ENCODE measurements around the gene TNFSF13.
A peak's percentile ranks its signal among the peaks of the same experiment; 100 is the strongest.

TNFSF13 gene

GRCh38 chr17:7575481-7575883, 16.9 kb downstream of the TNFSF13 start:
- WGBS, 2 experiments = 93 to 95% methylated on average over 1 of the region's 1 CpG
- Histone ChIP-seq H3K27ac (ENCODE audit: insufficient read depth, low read depth, low read length, poor library complexity, severe bottlenecking) (no peak overlapping the region), H3K4me3 (ENCODE audit: insufficient read depth, low read depth, low read length) (peak overlapping the region; percentile 21), H3K27me3 (ENCODE audit: control insufficient read depth, insufficient read depth, low read length, poor library complexity, severe bottlenecking) (no peaks in the 10 kb centered on the region), H3K4me1 (ENCODE audit: control insufficient read depth, insufficient read depth, low read length) (peaks cover 16% of the 10 kb centered on the region), H3K36me3 (ENCODE audit: control insufficient read depth, insufficient read depth, low read length) (peaks cover 53% of the 10 kb centered on the region), H3K9me3 (ENCODE audit: control insufficient read depth, low read length) (no peaks in the 10 kb centered on the region)

GRCh38 chr17:7575959-7576358, 17.4 kb downstream of the TNFSF13 start:
- H3K27me3 ChIP-seq (ENCODE audit: control insufficient read depth, insufficient read depth, low read length, poor library complexity, severe bottlenecking) = no peaks in the 10 kb centered on the region
- H3K4me3 ChIP-seq (ENCODE audit: insufficient read depth, low read depth, low read length) = no peak overlapping the region
- H3K27ac ChIP-seq (ENCODE audit: insufficient read depth, low read depth, low read length, poor library complexity, severe bottlenecking) = peak overlapping the region; percentile 33
- WGBS, 2 experiments = 92 to 95% methylated on average over 7 of the region's 7 CpGs
- peaks cover 48% of the 10 kb centered on the region for H3K36me3 ChIP-seq (ENCODE audit: control insufficient read depth, insufficient read depth, low read length)
- H3K9me3 ChIP-seq (ENCODE audit: control insufficient read depth, low read length) = no peaks in the 10 kb centered on the region
- H3K4me1 ChIP-seq (ENCODE audit: control insufficient read depth, insufficient read depth, low read length) = peaks cover 16% of the 10 kb centered on the region

GRCh38 chr17:7576432-7576937, 17.9 kb downstream of the TNFSF13 start:
- 96% methylated on average over 14 of the region's 14 CpGs for WGBS, 2 experiments
- H3K9me3 ChIP-seq (ENCODE audit: control insufficient read depth, low read length) = no peaks in the 10 kb centered on the region
- no peaks in the 10 kb centered on the region for H3K27me3 ChIP-seq (ENCODE audit: control insufficient read depth, insufficient read depth, low read length, poor library complexity, severe bottlenecking)
- H3K4me3 ChIP-seq (ENCODE audit: insufficient read depth, low read depth, low read length) = no peak overlapping the region
- no peak overlapping the region for H3K27ac ChIP-seq (ENCODE audit: insufficient read depth, low read depth, low read length, poor library complexity, severe bottlenecking)
- peaks cover 44% of the 10 kb centered on the region for H3K36me3 ChIP-seq (ENCODE audit: control insufficient read depth, insufficient read depth, low read length)
- peaks cover 13% of the 10 kb centered on the region for H3K4me1 ChIP-seq (ENCODE audit: control insufficient read depth, insufficient read depth, low read length)

GRCh38 chr17:7577327-7578199, 19.0 kb downstream of the TNFSF13 start:
- Histone ChIP-seq H3K9me3 (ENCODE audit: control insufficient read depth, low read length) (no peaks in the 10 kb centered on the region), H3K4me1 (ENCODE audit: control insufficient read depth, insufficient read depth, low read length) (peaks cover 8% of the 10 kb centered on the region), H3K27me3 (ENCODE audit: control insufficient read depth, insufficient read depth, low read length, poor library complexity, severe bottlenecking) (no peaks in the 10 kb centered on the region), H3K4me3 (ENCODE audit: insufficient read depth, low read depth, low read length) (no peak overlapping the region), H3K36me3 (ENCODE audit: control insufficient read depth, insufficient read depth, low read length) (peaks cover 44% of the 10 kb centered on the region), H3K27ac (ENCODE audit: insufficient read depth, low read depth, low read length, poor library complexity, severe bottlenecking) (no peak overlapping the region)
- WGBS, 2 experiments = 95 to 96% methylated on average over 17 of the region's 17 CpGs

GRCh38 chr17:7579001-7579833, 20.7 kb downstream of the TNFSF13 start, which contains the start of gene CD68:
TSS of gene CD68 (plus strand) at chr17:7579638. CDS start at chr17:7579678, 40 bp downstream.
- Histone ChIP-seq H3K27me3 (ENCODE audit: control insufficient read depth, insufficient read depth, low read length, poor library complexity, severe bottlenecking) (no peaks in the 10 kb centered on the region), H3K4me1 (ENCODE audit: control insufficient read depth, insufficient read depth, low read length) (peaks cover 8% of the 10 kb centered on the region), H3K9me3 (ENCODE audit: control insufficient read depth, low read length) (no peaks in the 10 kb centered on the region), H3K36me3 (ENCODE audit: control insufficient read depth, insufficient read depth, low read length) (peaks cover 39% of the 10 kb centered on the region), H3K4me3 (ENCODE audit: insufficient read depth, low read depth, low read length) (no peak within 1 kb of the TSS), H3K27ac (ENCODE audit: insufficient read depth, low read depth, low read length, poor library complexity, severe bottlenecking) (peak within 1 kb of the TSS; percentile 67)
- WGBS, 2 experiments = 58% methylated on average over 7 of the region's 7 CpGs

GRCh38 chr17:7579834-7580603, 21.5 kb downstream of the TNFSF13 start:
- Histone ChIP-seq H3K27ac (ENCODE audit: insufficient read depth, low read depth, low read length, poor library complexity, severe bottlenecking) (peak overlapping the region; percentile 67), H3K9me3 (ENCODE audit: control insufficient read depth, low read length) (no peaks in the 10 kb centered on the region), H3K4me1 (ENCODE audit: control insufficient read depth, insufficient read depth, low read length) (peaks cover under 1% of the 10 kb centered on the region), H3K4me3 (ENCODE audit: insufficient read depth, low read depth, low read length) (no peak overlapping the region), H3K36me3 (ENCODE audit: control insufficient read depth, insufficient read depth, low read length) (peaks cover 31% of the 10 kb centered on the region), H3K27me3 (ENCODE audit: control insufficient read depth, insufficient read depth, low read length, poor library complexity, severe bottlenecking) (no peaks in the 10 kb centered on the region)
- WGBS, 2 experiments = 94% methylated on average over 12 of the region's 12 CpGs

GRCh38 chr17:7580604-7581575, 22.3 kb downstream of the TNFSF13 start:
- no peaks in the 10 kb centered on the region for H3K27me3 ChIP-seq (ENCODE audit: control insufficient read depth, insufficient read depth, low read length, poor library complexity, severe bottlenecking)
- no peaks in the 10 kb centered on the region for H3K9me3 ChIP-seq (ENCODE audit: control insufficient read depth, low read length)
- H3K27ac ChIP-seq (ENCODE audit: insufficient read depth, low read depth, low read length, poor library complexity, severe bottlenecking) = no peak overlapping the region
- 91% methylated on average over 23 of the region's 23 CpGs for WGBS, 2 experiments
- H3K4me1 ChIP-seq (ENCODE audit: control insufficient read depth, insufficient read depth, low read length) = no peaks in the 10 kb centered on the region
- no peak overlapping the region for H3K4me3 ChIP-seq (ENCODE audit: insufficient read depth, low read depth, low read length)
- peaks cover 22% of the 10 kb centered on the region for H3K36me3 ChIP-seq (ENCODE audit: control insufficient read depth, insufficient read depth, low read length)

- H3K4me3 ChIP-seq (ENCODE audit: insufficient read depth, low read depth, low read length) = no peak overlapping the region
- peak overlapping the region; percentile 96 for H3K27ac ChIP-seq (ENCODE audit: insufficient read depth, low read depth, low read length, poor library complexity, severe bottlenecking)
- H3K27me3 ChIP-seq (ENCODE audit: control insufficient read depth, insufficient read depth, low read length, poor library complexity, severe bottlenecking) = no peaks in the 10 kb centered on the region
- no peaks in the 10 kb centered on the region for H3K4me1 ChIP-seq (ENCODE audit: control insufficient read depth, insufficient read depth, low read length)
- H3K36me3 ChIP-seq (ENCODE audit: control insufficient read depth, insufficient read depth, low read length) = peaks cover 16% of the 10 kb centered on the region
- WGBS, 2 experiments = 93 to 95% methylated on average over 36 of the region's 36 CpGs
- no peaks in the 10 kb centered on the region for H3K9me3 ChIP-seq (ENCODE audit: control insufficient read depth, low read length)
Observed at GRCh38 chr17:7582396-7583252, 24.1 kb downstream of the TNFSF13 start.
